Sciatic nerve (tissue), 2 donors: ENCODE data around the gene MRPS34. TPM values are rescaled to one million over a fixed set of nuclear protein-coding genes. Genes with fewer than 3 reads are reported as not detected.

ENCODE experiments used
- ATAC-seq: fragments of 200-7000 bp; cut with Tn5 transposase; one replicate; pipeline ENCODE4 v1.9.1; 2020; ENCODE audit warnings: mild to moderate bottlenecking, moderate library complexity
- DNase-seq: peaks from one replicate; pipeline ENCODE4 v3.0.0-alpha.2; 2020; ENCODE audit warnings: low spot score
- intact Hi-C: fragments of 100-400 bp; cut with DNase I; formaldehyde crosslinking; loops from one replicate; pipeline ENCODE4 v1.14.2; 2022
- total RNA-seq: library from RNA; stranded (reverse); fragmentation: NEBNext Ultra II Directional; extraction: Animal tissue kit (Norgen Biotek cat#: 25700); gene quantifications from one replicate; pipeline ENCODE4 v1.2.1, GENCODE V29; 2021
- donor health status: DM: no; HTN: no; CAD: no.
- donor health status: DM: no; HTN: no; CAD: no.

The MRPS34 gene
- total RNA-seq, 1 donor from 2014 or later = 42.7 TPM

DNA sequence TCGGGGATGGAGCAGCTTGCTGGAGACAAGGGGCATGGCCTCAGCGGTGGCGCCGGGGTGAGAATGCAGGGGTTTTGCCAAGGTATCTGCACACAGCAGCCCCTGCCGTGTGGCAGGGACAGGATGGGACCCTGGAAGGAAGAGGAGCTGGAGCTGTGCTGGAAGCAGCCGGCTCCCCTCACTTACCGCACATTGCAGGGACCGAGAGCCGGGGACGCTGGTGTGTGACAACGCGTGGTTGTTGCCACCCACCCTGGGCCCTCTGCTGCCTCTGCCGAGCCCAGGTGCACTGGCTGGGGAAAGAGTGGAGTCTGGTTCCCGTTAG lies 12.9 kb upstream of the MRPS34 start:
- DNase-seq = peak; percentile 57
- intact Hi-C loops = no loop called here
- ATAC-seq = no peak

DNA sequence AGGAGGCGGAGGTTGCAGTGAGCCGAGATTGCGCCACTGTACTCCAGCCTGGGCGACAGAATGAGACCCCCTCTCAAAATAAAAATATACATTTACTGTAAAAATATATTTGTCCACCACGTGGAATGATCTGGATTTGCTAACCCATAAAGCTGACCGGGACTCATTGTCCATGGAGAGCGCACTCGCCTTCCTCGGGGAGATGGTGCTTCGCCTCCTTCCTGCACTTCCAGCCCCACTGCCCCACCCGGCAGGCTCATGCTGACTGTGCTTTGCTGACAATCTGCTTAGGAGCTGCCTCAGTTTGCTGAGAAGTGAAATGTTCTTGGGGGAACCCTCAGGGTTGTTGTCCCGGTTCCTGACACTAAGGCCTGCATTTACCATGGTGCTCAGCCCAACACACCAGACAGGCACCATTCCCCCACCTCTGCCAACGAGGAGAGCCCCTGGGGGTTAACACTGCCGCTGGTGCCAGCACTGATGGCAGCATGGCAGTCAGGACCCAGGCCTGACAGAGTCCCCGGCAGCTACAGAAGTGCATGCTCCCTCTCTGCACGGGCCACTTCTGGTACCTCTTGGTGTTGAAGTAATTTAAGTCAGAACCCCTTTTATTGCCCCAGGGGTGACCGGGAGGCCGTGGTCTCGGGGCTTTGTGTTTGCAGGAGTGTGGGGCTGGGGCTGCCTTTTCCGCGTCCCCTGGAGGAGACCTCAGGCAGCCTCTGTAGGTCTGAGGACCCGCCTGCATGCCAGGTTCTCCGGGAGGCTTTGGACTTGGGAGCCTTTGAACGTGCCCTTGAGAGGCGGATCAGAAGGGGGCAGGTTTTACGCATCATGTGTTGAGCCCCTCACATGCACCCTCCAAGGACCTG lies 12.3 kb upstream of the MRPS34 start:
- intact Hi-C loops = no loop called here
- DNase-seq = peak; percentile 56
- ATAC-seq = no peak

DNA sequence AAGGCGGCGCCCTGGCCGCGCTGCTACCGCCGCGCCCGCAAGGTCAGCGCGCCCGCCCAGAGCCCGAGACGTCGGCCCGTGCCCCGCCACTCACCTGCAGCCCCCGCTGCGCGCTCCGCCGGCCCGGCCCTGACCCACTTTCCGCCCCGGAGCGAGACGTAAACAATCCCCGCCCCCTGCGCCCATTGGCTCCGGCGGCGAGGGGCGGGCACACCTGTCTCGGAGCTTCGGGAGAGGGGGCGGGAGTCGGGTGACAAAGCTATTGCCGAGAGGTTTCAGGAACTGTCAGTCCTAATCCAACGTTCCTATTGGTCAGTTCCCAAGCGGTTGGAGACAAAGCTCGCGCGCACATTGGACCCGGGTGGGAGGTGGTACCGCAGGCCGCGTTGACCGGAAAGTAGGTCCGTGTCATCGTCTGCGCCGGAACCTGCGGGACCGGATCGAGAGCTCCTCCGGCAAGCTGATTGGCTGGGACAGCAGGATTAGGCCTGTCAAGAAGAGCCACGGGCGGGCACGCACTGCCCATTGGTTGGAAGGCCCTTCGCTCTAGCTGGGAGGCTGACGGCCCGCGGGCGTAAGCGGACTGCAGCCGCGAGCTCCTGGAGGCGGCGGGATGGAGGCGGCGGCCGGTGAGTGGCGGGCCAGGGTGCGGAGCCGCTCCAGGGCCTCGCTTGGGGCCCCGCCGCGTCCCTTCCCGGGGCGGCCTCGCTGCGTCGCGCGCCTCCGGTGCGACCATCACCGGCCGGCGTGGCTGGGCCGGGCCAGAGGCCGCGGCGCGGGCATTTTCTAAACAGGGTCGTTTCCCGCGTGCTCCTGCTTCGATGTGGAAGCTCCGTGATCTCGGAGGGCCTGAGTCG lies 9.7 kb upstream of the MRPS34 start, which contains the start of the genes NUBP2 and SPSB3:
TSS of gene NUBP2 (plus strand) at position 553 of the 857 bp plus-strand sequence. CDS start at position 614, 61 bp downstream.
TSS of gene SPSB3 (minus strand) at position 164 of the 857 bp plus-strand sequence. CDS start 1,088 bp downstream, outside the sequence.
- DNase-seq (peak; percentile 99), ATAC-seq (peak; percentile 98)
- intact Hi-C loops = no loop called here

DNA sequence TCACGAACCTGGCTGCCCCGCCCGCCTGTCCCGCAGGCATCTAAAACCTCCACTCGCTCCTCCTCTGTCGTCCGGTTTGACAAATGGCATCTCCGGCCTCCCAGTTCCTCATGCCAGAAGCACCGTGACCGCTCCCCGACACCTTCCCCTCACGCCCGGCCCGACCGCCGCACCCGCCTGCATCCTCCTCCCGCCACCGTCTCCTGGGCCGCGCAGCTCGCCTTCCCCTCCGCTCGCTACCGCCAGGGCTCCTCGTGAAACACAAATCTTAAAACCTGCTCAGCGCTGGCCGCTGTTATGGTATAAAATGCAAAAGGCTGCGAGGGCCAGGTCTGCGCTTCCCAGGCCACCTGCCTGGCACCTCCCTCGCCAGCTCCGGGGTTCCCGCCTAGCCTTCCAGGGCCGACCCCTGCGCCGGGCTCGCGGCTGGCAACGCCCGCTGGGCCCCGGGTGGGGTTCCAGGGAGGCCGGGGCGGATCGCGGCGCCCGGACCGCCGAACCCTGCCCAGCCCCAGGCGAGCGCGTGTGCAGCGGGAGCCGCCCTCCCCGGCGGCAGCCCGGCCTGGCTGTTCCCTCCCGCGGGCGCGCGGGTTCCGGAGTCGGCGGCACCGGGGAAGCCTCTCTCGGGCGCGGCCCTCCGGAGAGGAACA lies 8.9 kb upstream of the MRPS34 start:
- DNase-seq (no peak), ATAC-seq (no peak)
- intact Hi-C loops = no loop called here

DNA sequence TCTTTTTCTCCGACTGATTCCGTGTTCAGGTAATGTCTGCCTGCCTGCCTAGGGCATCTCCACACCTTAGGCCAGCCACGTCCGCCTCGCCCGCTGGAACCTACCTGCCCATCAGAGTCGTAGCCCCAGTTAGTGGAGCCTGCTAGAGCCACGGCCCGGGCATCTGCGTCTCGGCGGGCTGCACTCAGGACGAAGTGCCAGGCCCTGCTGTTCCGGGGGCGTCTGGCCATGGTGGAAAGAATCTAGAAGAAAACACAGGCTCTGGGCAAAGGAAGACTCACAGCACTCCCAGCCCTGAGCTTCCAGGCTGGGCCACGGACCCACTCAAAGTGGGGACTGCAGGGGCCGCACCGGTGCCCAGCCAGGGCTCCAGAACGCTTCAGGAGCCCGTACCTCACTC lies 8.3 kb upstream of the MRPS34 start:
- ATAC-seq (no peak), DNase-seq (no peak)
- intact Hi-C loops = no loop called here

DNA sequence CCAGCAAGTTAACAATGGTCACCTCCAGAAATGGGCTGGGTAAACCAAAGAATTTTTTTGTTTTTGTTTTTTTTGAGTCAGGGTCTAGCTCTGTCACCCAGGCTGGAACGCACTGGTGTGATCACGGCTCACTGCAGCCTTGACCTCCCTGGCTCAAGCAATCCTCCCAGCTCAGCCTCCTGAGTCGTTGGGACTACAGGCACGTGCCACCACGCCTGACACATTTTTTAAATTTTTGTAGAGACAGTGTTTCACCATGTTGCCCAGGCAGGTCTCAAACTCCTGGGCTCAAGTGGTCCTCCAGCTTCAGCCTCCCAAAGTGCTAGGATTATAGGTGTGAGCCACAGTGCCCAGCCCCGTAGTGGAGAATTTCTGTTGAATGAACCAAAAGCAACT lies 7.7 kb upstream of the MRPS34 start:
- no peak for ATAC-seq
- intact Hi-C loops = no loop called here
- no peak for DNase-seq

DNA sequence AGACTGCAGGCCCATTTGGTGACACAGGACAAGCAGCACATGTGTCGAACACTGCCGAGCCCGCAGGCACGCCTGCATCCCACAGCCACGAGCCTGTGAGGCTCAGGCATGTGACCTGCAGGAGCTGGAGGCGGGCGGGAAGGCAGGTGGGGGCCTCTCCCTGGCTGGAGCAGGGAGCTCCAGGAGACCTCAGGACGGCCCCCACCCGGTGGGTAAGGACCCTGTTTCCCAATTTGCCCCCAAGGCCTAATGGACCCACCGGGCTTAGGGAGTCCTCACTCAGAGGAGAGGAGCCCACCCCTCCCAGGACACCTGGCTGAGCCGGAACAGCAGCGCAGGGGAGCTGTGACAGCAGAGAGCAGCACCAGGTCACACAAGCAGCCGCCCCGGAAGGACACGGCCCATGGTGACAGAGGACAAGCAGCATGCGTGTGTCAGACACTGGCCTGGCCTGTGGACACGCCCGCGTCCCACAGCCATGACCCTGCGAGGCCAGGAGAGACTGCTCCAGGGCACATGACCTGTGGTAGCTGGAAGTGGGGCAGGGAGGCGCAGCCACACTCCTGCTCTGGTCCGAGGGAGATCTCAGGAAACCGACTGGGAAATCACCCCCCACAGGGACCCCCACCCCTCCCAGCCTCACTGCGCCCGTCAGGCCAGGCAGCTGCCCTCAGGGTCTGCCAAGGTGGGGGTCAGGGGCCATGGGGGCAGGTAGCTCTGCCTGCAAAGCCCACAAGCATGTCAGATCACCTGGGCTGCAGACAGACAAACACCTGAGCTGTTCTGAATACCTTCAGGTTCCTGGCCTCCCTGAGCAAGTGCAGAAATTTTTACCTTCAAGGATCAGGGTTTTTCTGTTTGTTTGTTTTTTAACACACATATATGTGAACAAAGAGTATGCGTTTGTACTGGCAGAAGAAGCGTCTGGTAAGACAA lies 7.1 kb upstream of the MRPS34 start:
- DNase-seq = no peak
- intact Hi-C loops = no loop called here
- no peak for ATAC-seq

DNA sequence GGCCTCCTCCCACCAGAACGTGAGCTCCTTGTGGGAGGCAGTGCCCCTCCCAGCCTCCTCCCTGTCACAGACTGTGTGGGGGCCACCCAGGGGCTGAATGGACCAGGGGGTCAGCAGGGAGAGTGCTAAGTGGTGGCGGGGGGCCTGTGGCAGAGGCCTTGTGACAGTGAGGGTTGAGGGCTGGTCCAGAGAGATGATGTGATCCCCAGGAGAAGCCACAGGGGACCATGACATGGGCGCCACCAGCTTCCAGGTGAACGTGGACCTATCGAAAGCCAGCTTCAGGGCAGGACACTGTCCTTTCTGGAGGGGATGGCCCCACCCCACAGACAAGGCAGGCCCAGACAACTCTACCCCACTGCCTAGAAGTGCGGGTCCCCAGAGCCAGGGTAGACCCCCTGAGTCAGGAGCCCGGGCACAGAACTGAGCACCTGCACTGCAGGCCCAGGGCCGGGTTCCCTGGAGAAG lies 6.3 kb upstream of the MRPS34 start:
- DNase-seq (no peak), ATAC-seq (no peak)
- intact Hi-C loops = no loop called here

DNA sequence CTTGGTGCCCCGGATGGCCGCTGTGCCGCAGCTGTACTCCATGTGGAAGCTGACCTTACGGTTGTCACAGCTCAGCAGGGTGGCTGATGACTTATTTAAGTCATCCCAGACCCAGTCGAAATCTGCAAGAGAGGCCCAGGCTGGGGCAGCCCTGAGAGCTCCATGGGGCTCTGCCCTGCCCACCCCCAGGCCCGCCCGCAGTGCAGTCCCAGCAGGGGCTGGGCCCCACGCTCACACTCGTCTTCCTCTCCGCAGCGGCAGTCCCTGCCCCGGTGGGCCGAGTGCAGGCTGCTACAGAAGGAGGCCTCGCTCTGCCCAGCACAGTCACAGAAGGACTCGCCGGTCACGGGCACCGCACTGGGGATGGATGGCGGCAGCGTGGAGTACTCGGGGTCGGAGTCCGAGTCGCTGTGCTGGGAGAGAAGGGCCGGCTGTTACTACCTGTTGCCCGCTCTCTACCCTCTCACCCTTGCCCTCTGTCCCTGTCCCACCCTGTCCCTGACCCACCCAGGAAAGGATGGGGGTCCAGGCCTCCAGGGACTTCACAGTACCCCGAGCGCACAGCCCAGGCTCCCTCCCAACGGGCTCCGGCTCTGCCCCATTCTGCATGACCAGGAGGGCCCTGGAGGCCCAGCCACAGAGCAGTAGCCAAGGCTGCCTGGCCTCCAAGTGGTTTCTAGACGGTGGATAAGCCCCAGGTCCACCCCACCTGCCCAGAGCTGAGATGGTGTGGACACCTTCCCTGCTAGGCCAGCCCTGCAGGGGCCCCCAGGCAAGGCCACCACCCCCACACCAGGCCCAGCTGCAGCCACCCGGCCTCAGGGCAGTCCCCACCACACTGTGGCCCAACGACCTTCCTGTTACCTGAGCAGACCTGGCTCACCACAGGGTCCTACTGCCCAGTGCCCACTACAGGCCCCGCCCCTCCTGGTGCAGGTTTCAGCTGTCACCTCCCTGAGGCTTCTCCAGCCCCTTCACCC lies 5.6 kb upstream of the MRPS34 start:
- no peak for DNase-seq
- ATAC-seq = no peak
- intact Hi-C loops = no loop called here

DNA sequence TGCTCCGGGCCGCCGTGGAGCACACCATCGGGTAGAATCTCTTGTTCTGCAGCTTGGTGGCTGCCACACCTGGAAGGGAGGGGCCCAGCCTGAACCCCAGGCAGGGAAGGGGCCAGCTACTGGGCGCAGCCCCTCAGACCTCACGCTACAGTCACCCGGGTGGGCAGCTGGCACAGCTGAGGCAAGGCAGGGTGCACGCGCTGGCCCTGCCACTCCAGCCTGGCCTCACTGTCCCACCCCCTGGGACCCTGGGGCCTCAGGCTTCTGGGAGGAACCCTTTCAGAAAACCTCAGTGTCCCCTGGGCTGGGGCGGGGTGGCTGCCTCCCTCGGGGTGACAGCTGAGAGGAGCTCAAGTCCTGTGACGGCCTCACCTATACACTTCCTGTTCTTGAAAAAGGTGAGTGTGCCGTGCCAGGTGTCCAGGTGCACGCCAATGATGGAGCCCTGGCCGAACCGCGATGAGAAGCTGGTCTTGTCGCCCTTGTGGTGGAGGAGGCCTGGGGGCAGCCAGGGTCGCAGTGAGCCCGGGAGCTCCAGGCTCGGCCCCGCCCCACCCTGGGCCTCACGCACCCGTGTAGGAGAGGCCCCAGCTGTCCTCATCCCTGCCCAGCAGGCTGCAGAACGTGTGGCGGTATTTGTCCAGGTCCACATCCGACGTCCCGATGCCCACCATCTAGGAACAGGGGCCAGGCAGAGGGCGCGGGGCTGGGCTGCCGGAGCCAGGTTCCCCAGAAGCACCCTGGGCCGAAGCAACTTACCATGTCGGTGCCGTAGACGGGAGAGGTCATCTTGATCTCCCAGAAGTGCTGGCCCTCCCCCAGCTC lies 4.7 kb upstream of the MRPS34 start:
- no peak for DNase-seq
- intact Hi-C loops = no loop called here
- no peak for ATAC-seq

DNA sequence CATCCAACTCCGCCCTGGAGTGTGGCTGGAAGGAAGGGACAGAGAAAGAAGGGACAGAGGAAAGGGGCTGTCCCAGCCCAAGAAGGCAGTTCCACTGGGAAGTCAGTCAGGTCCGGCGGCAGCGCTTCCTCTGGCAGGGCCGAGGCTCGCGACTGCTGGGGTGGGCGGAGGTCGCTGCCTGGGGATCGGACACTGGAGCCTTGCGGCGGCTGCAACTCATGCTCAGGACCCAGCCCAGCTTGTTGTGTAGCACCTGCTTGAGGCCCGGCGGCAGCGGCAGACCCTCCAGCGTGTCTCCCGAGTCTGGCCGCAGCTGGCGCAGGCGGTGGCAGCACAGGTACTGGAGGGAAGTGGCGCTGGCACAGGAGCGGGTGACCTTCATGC lies 4.0 kb upstream of the MRPS34 start:
- intact Hi-C loops = no loop called here
- no peak for ATAC-seq

DNA sequence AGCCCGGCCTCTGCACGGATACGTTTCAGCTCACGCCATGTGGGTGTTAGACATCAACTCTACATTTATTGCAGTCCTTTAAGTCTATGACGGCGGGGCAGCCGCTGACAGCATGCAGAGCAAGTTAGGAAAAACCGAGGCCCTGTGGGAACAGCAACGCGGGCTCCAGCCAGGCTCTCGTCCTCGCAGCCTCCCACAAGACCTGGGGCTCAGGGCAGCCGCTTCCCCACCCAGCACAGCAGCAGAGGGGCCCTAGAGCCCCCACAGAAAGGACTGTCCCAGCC lies 3.7 kb upstream of the MRPS34 start:
- ATAC-seq (no peak), DNase-seq (no peak)
- intact Hi-C loops = no loop called here

More for the DNA sequence above, 4.0 kb upstream of the MRPS34 start:
- no peak for DNase-seq

DNA sequence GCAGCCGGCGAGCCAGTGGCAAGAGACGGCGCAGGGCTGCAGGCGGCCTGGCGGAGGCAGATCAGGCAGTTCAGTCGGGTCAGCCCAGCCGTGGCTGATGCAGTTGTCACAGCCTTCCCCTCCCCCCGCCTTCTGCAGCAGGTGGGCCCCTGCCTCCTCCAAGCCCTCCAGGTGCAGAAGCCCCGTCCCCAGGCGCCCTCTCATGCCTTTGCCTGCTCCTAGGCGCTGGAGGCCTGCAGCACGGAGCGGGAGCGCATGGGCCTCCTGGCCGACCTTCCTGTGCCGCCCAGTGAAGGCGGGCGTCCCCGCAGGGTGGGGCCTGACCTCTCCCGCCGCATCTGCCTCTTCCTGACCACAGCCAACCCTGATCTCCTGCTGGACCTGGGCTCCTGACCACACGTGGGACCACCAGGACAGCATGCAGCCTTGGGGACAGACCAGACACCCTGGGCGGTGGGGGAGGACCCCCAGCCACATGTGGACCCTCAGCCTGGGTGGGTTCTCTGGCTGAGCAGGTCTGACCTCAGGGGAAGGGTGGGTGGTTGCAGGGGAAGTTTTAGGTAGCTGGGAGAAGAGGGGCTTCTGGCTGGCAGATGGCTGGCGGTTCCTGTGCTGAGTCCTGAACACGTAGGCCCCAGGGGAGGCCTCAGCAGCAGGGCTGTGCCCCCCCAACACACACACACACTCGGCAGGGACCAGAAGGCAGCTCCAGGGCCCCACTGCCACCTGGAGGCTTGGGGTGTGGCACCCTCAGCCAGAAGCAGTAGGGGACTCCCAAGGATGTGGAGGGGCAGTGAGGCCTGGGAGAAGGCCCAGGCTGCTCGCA lies 3.1 kb upstream of the MRPS34 start:
- intact Hi-C loops = no loop called here
- ATAC-seq (no peak), DNase-seq (no peak)

DNA sequence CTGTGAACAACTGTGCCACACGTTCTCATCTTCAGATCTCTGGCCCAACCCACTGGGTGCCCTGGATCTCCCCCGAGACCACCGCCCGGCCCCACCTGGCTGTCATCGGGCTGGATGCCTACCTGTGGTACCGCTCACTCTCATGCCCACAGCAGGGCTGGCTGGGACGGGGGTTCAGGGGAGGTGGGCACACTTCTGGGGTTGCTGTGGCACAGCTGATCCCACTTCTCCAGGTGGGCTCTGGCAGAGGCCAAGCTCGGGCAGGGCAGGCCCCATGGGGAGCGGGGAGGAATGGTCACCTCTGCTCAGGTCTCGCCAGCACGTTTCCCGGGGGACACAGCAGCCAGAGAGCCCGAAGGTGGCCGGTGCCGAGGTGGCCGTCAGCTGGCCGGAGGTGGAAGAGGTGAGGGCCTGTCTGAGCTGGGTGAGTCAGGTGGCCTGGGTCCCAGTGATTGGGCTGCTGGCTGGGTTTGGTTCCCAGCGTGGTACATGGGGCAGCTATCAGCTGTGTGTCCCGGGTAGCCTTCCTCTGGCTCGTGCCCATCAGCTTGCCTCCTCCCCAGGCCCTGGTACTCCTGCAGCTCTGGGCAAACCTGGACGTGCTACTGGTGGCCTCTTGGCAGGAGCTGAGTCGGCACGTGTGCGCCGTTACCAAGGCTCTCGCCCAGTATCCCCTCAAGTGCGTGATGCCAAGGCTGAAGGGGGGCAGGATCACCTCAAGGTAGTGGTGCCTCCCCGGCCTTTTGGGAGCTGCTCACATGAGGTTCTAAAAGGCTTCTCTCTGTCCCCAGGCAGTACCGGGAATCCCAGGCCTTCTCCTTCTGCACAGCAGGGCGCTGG lies 2.3 kb upstream of the MRPS34 start:
- intact Hi-C loops = no loop called here

DNA sequence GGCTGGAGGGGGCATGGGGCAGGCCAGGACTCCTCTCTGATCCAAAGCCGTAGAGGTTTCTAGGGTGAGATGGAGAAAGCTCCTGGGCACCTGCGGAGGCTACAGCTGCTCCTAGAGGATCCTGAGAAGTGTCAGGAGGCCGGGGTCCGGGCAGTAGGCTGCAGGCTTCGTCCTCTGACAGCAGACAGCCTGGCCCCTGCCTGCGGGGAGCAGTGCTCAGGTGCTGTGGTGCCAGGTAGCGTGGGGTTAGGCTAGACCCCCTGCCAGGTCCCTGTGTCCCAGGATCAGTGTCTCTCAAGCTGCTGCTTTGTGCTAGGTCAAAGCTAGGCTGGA lies 1.5 kb upstream of the MRPS34 start:
- ATAC-seq (no peak), DNase-seq (no peak)
- intact Hi-C loops = no loop called here

More for the DNA sequence above, 2.3 kb upstream of the MRPS34 start:
- no peak for ATAC-seq
- DNase-seq = no peak
